Kidney (tissue), 14 donors: ENCODE measurements around the gene PLAC8. TPM values are rescaled to one million over a fixed set of nuclear protein-coding genes. Genes with fewer than 3 reads are reported as not detected.
A peak's percentile ranks its signal among the peaks of the same experiment; 100 is the strongest.

ENCODE experiments used
- DNase-seq, 5 donors: peaks; one replicate each; pipeline ENCODE4 v3.0.0-alpha.2; 2013 to 2020
- FAIRE-seq: peaks from 2 replicates; lab custom pipeline; 2012; peaks lifted over from hg19 to GRCh38; lab: Jason Lieb, UNC
- H3K27ac ChIP-seq, 2 donors: one replicate each; pipeline ENCODE4 v1.7.0; 2013; ENCODE audit warnings: low read depth in 2 of 2, low read length in 2 of 2, inconsistent platforms in 1 of 2
- H3K27me3 ChIP-seq: one replicate; pipeline ENCODE4 v1.7.1; 2013; ENCODE audit warnings: low read length, inconsistent platforms; ENCODE audit not compliant: control insufficient read depth, insufficient read depth
- H3K36me3 ChIP-seq, 3 donors: one replicate each; pipeline versions ENCODE4 v1.7.0 to v1.7.1; 2013; ENCODE audit warnings: low read length in 3 of 3, control low read depth in 1 of 3, inconsistent platforms in 1 of 3; ENCODE audit not compliant: insufficient read depth in 3 of 3, control insufficient read depth in 2 of 3
- H3K4me1 ChIP-seq, 3 donors: one replicate each; pipeline versions ENCODE4 v1.7.0 to v1.7.1; 2013; ENCODE audit warnings: low read length in 3 of 3, inconsistent platforms in 1 of 3, low read depth in 1 of 3; ENCODE audit not compliant: control insufficient read depth in 2 of 3, insufficient read depth in 2 of 3
- H3K4me3 ChIP-seq, 3 donors: one replicate each; pipeline versions ENCODE4 v1.7.0 to v1.8.1; 2013; ENCODE audit warnings: low read length in 3 of 3, control low read depth in 1 of 3, inconsistent platforms in 1 of 3
- H3K9ac ChIP-seq, 3 donors: one replicate each; pipeline versions ENCODE4 v1.7.0 to v1.7.1; 2013; ENCODE audit warnings: low read length in 3 of 3, control low read depth in 1 of 3, inconsistent platforms in 1 of 3
- H3K9me3 ChIP-seq, 3 donors: one replicate each; pipeline versions ENCODE4 v1.7.0 to v1.7.1; 2013; ENCODE audit warnings: low read length in 3 of 3, control low read depth in 1 of 3, inconsistent platforms in 1 of 3; ENCODE audit not compliant: control insufficient read depth in 2 of 3, insufficient read depth in 1 of 3
- CTCF ChIP-seq: IDR thresholded peaks from 3 replicates; pipeline ENCODE4 v1.5.1; 2012; ENCODE audit warnings: mild to moderate bottlenecking, moderate library complexity, borderline replicate concordance; ENCODE audit not compliant: insufficient read depth; ENCODE audit errors: extremely low read depth
- intact Hi-C: fragments of 100-400 bp; cut with DNase I; formaldehyde crosslinking; loops from one replicate; pipeline ENCODE4 v1.11.1; 2022
- polyA plus RNA-seq: library from polyadenylated mRNA; stranded (reverse); fragments of 350-450 nt; fragmentation: Illumina TruSeq; extraction: RNeasy Lipid Tissue Mini Kit (QIAGEN cat#74804); gene quantifications from one replicate; pipeline ENCODE4 v1.2.3, GENCODE V29; 2014; ENCODE audit warnings: low read depth, low replicate concordance; ENCODE audit not compliant: insufficient read depth
- total RNA-seq: library from RNA; stranded (reverse); fragmentation: NEBNext Ultra II Directional; extraction: Animal tissue kit (Norgen Biotek cat#: 25700); gene quantifications from one replicate; pipeline ENCODE4 v1.2.1, GENCODE V29; 2021
- donor health status: control.
- donor health status: control.
- donor health status: control.
- donor health status: control.
- donor health status: control.
- donor health status: DM: yes; HTN: yes; CAD: no.
- donor health status: Normal renal cell carcinoma (clear cell type).

Gene PLAC8
- total and polyA plus RNA-seq, 2 donors from 2014 or later, result 3.6 to 10.3 TPM

GRCh38 chr4:83125738-83126141 is 11.2 kb upstream of the PLAC8 start:
- intact Hi-C loops, result no loop called here
- FAIRE-seq (no peak), DNase-seq (no peak)
- no peaks in the 10 kb centered on the region for H3K36me3 ChIP-seq
- no peak overlapping the region for H3K9ac ChIP-seq
- TF ChIP-seq CTCF, result no peak
- no peak overlapping the region for H3K27ac ChIP-seq
- H3K27me3 ChIP-seq, result no peaks in the 10 kb centered on the region
- H3K9me3 ChIP-seq, result no peaks in the 10 kb centered on the region
- H3K4me1 ChIP-seq, result no peaks in the 10 kb centered on the region
- no peak overlapping the region for H3K4me3 ChIP-seq

DNA sequence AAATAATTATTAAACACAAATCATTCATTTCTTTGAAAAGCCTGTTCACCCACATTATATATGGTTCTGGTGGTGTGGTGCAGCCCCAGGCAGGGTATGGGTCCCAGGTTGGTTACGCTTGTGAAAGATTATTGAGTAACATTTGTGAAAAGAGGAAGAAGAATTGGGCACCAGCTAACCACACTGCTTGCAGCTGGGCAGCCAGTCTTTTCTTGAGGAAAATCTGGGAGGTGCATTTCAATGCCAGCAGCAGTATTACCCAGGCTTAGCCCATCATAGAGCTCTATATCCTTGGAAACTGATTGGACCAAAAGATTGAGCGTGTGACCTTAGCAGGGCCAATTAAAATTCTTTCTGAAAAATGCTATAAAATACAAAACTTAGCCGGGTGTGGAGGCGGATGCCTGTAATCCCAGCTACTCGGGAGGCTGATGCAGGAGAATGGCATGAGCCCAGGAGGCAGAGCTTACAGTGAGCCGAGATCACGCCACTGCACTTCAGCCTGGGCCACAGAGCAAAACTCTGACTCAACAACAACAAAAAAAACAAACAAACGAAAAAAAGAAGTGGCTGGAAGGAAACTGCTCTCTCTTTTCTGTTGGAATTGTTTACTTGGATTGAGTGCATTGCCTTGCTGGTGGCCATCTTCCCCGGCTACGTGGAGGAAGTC is 9.7 kb upstream of the PLAC8 start:
- Histone ChIP-seq H3K36me3 (no peaks in the 10 kb centered on the region), H3K27ac (no peak overlapping the region), H3K27me3 (no peaks in the 10 kb centered on the region), H3K4me1 (no peaks in the 10 kb centered on the region), H3K9ac (no peak overlapping the region), H3K9me3 (no peaks in the 10 kb centered on the region), H3K4me3 (no peak overlapping the region)
- FAIRE-seq, result no peak
- no peak for DNase-seq
- intact Hi-C loops, result no loop called here
- no peak for TF ChIP-seq CTCF

DNA sequence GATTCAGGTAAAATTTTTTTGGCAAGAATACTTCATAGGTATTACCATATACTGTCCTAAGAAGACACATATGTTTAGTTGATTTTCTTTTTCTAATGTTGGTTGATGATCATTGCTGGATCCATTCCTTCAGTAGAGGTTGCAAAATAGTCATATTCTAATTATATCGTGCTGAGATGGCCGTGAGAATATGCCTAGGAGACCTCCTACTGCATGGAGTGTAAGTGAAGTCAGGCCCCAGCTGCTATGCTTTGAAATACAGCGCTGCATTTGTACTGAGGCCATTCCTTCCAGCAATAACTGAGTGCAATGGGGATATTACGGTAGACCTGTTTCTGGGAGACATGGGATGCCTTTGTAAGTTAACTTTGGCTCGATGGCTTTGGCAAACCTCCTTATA is 6.7 kb upstream of the PLAC8 start:
- H3K9me3 ChIP-seq, result no peaks in the 10 kb centered on the region
- H3K27ac ChIP-seq, result no peak overlapping the region
- H3K4me1 ChIP-seq, result no peaks in the 10 kb centered on the region
- no peak for DNase-seq
- H3K27me3 ChIP-seq, result no peaks in the 10 kb centered on the region
- H3K4me3 ChIP-seq, result no peak overlapping the region
- FAIRE-seq, result no peak
- no peak overlapping the region for H3K9ac ChIP-seq
- no peak for TF ChIP-seq CTCF
- H3K36me3 ChIP-seq, result no peaks in the 10 kb centered on the region
- intact Hi-C loops, result no loop called here

DNA sequence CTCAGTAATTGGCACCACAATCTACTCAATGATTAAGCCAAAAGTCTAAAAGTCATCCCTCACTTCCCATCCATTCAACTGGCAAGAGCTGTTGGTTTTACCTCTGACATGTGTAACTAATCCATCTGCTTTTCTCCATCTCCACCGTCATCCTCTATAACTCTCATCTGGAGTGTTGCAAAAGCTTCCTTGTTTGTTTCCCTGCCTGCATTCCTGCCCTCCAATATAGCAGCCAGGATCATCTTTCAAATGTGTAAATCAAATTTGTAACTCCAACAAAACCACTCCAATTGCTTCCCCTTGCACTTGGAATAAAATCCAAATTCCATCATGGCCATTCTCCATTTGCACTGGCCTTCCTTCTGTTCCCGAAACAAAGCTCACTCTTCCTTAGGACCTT is 4.3 kb upstream of the PLAC8 start:
- Histone ChIP-seq H3K27ac (no peak overlapping the region), H3K9ac (no peak overlapping the region), H3K4me3 (no peak overlapping the region), H3K9me3 (no peaks in the 10 kb centered on the region), H3K27me3 (no peaks in the 10 kb centered on the region), H3K36me3 (no peaks in the 10 kb centered on the region), H3K4me1 (no peaks in the 10 kb centered on the region)
- FAIRE-seq, result no peak
- no peak for TF ChIP-seq CTCF
- intact Hi-C loops, result no loop called here
- peak in 1 of 5 donors; percentile 8 for DNase-seq
